ENCODE measurements around the gene LCORL.

Gene LCORL

GRCh38 chr4:17894421-17894820 is 127.1 kb downstream of the LCORL start:
- no peak for TF ChIP-seq CTCF (IDR thresholded peaks at IDR 0.05)

GRCh38 chr4:17889692-17890091 is 131.9 kb downstream of the LCORL start:
- TF ChIP-seq CTCF (IDR thresholded peaks at IDR 0.05): no peak

GRCh38 chr4:17884511-17884910 is 137.0 kb downstream of the LCORL start:
- TF ChIP-seq CTCF (IDR thresholded peaks at IDR 0.05): no peak

- no peak for TF ChIP-seq CTCF (IDR thresholded peaks at IDR 0.05)
Measured at GRCh38 chr4:17884063-17884462, 137.5 kb downstream of the LCORL start.

- no peak for TF ChIP-seq CTCF (IDR thresholded peaks at IDR 0.05)
Measured at GRCh38 chr4:17877661-17878060, 143.9 kb downstream of the LCORL start.

- TF ChIP-seq CTCF (IDR thresholded peaks at IDR 0.05): no peak
Measured at GRCh38 chr4:17876943-17877342, 144.6 kb downstream of the LCORL start.

GRCh38 chr4:17875402-17876070 is 146.0 kb downstream of the LCORL start:
- no peak for TF ChIP-seq CTCF (IDR thresholded peaks at IDR 0.05)

- no peak for TF ChIP-seq CTCF (IDR thresholded peaks at IDR 0.05)
Measured at GRCh38 chr4:17869327-17869726, 152.2 kb downstream of the LCORL start.

Measured in LNCAP (cell line).